ENCODE measurements around the gene COL9A1.

COL9A1 gene

GRCh38 chr6:70180901-70181599, 121.8 kb downstream of the COL9A1 start:
- no peak for TF ChIP-seq CTCF (IDR thresholded peaks at IDR 0.05; ENCODE audit: borderline replicate concordance, extremely low read depth, low read length, poor library complexity, severe bottlenecking)
- TF ChIP-seq EZH2 (IDR thresholded peaks at IDR 0.05; ENCODE audit: borderline replicate concordance, low read depth, low read length, severe bottlenecking) = no peak
- no peaks in the 10 kb centered on the region for H3K9me3 ChIP-seq (ENCODE audit: insufficient read depth, low read length, severe bottlenecking)
- H3K27ac ChIP-seq (ENCODE audit: low read length) = no peak overlapping the region
- no peaks in the 10 kb centered on the region for H3K4me1 ChIP-seq (ENCODE audit: insufficient read depth, low read length)
- no peak overlapping the region for H3K4me2 ChIP-seq (ENCODE audit: insufficient read depth, low read length)
- no peaks in the 10 kb centered on the region for H4K20me1 ChIP-seq (ENCODE audit: insufficient read depth, low read length)
- no peaks in the 10 kb centered on the region for H3K79me2 ChIP-seq (ENCODE audit: insufficient read depth, low read length)
- no peak for ATAC-seq (ENCODE audit: insufficient read depth, low read depth)
- H3K9ac ChIP-seq (ENCODE audit: low read depth, low read length) = no peak overlapping the region
- DNase-seq = no peak
- no peaks in the 10 kb centered on the region for H3K36me3 ChIP-seq (ENCODE audit: insufficient read depth, low read length)
- no peak overlapping the region for H3K4me3 ChIP-seq (ENCODE audit: low read depth in 1 of 2, low read length in 2 of 2)
- no peaks in the 10 kb centered on the region for H3K27me3 ChIP-seq (ENCODE audit: insufficient read depth, low read length, poor library complexity)
- H2AFZ ChIP-seq (ENCODE audit: low read depth, low read length) = no peak overlapping the region

GRCh38 chr6:70180183-70180900, 122.5 kb downstream of the COL9A1 start:
- H3K36me3 ChIP-seq (ENCODE audit: insufficient read depth, low read length) = no peaks in the 10 kb centered on the region
- H3K27me3 ChIP-seq (ENCODE audit: insufficient read depth, low read length, poor library complexity) = no peaks in the 10 kb centered on the region
- H3K27ac ChIP-seq (ENCODE audit: low read length) = no peak overlapping the region
- H3K9ac ChIP-seq (ENCODE audit: low read depth, low read length) = no peak overlapping the region
- no peak overlapping the region for H3K4me3 ChIP-seq (ENCODE audit: low read depth in 1 of 2, low read length in 2 of 2)
- DNase-seq = no peak
- no peak for TF ChIP-seq EZH2 (IDR thresholded peaks at IDR 0.05; ENCODE audit: borderline replicate concordance, low read depth, low read length, severe bottlenecking)
- TF ChIP-seq CTCF (IDR thresholded peaks at IDR 0.05; ENCODE audit: borderline replicate concordance, extremely low read depth, low read length, poor library complexity, severe bottlenecking) = no peak
- H3K4me2 ChIP-seq (ENCODE audit: insufficient read depth, low read length) = no peak overlapping the region
- H2AFZ ChIP-seq (ENCODE audit: low read depth, low read length) = no peak overlapping the region
- no peaks in the 10 kb centered on the region for H4K20me1 ChIP-seq (ENCODE audit: insufficient read depth, low read length)
- no peaks in the 10 kb centered on the region for H3K4me1 ChIP-seq (ENCODE audit: insufficient read depth, low read length)
- no peak for ATAC-seq (ENCODE audit: insufficient read depth, low read depth)
- no peaks in the 10 kb centered on the region for H3K79me2 ChIP-seq (ENCODE audit: insufficient read depth, low read length)
- H3K9me3 ChIP-seq (ENCODE audit: insufficient read depth, low read length, severe bottlenecking) = no peaks in the 10 kb centered on the region

- ATAC-seq (ENCODE audit: insufficient read depth, low read depth) = no peak
- no peaks in the 10 kb centered on the region for H3K27me3 ChIP-seq (ENCODE audit: insufficient read depth, low read length, poor library complexity)
- no peaks in the 10 kb centered on the region for H3K79me2 ChIP-seq (ENCODE audit: insufficient read depth, low read length)
- no peaks in the 10 kb centered on the region for H3K4me1 ChIP-seq (ENCODE audit: insufficient read depth, low read length)
- H3K9me3 ChIP-seq (ENCODE audit: insufficient read depth, low read length, severe bottlenecking) = no peaks in the 10 kb centered on the region
- H2AFZ ChIP-seq (ENCODE audit: low read depth, low read length) = no peak overlapping the region
- H3K4me2 ChIP-seq (ENCODE audit: insufficient read depth, low read length) = no peak overlapping the region
- no peaks in the 10 kb centered on the region for H4K20me1 ChIP-seq (ENCODE audit: insufficient read depth, low read length)
- H3K27ac ChIP-seq (ENCODE audit: low read length) = no peak overlapping the region
- H3K9ac ChIP-seq (ENCODE audit: low read depth, low read length) = no peak overlapping the region
- H3K36me3 ChIP-seq (ENCODE audit: insufficient read depth, low read length) = no peaks in the 10 kb centered on the region
- DNase-seq = no peak
- TF ChIP-seq EZH2 (IDR thresholded peaks at IDR 0.05; ENCODE audit: borderline replicate concordance, low read depth, low read length, severe bottlenecking) = no peak
- TF ChIP-seq CTCF (IDR thresholded peaks at IDR 0.05; ENCODE audit: borderline replicate concordance, extremely low read depth, low read length, poor library complexity, severe bottlenecking) = no peak
- H3K4me3 ChIP-seq (ENCODE audit: low read depth in 1 of 2, low read length in 2 of 2) = no peak overlapping the region
These were observed 125.9 kb downstream of the COL9A1 start for GRCh38 chr6:70176842-70177550.
